DMS53 treated with DMSO at 0.1 percent for 48 hours (cell line): ENCODE results near the gene ABCD3.
A peak's percentile ranks its signal among the peaks of the same experiment; 100 is the strongest.

Experiments used
- DNase-seq: peaks from one replicate; lab custom pipeline; 2025; ENCODE audit not compliant: unreplicated experiment; lab: John Stamatoyannopoulos, UW

The ABCD3 gene

DNA sequence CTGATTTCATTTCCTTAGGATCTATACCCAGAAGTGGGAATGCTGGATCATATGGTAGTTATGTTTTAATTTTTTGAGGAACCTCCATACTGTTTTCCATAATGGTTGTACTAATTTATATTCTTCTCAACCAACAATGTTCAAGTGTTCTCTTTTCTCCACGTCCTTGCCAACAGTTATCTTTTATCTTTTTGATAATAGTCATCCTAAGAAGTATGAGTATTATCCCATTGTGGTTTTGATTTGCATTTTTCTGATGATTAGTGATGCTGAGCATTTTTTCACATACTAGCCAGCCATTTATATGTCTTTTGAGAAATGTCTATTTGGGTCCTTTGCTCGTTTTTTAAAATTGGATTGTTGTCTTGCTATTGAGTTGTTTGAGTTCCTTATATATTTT, 38.5 kb downstream of the ABCD3 start:
- no peak for DNase-seq

DNA sequence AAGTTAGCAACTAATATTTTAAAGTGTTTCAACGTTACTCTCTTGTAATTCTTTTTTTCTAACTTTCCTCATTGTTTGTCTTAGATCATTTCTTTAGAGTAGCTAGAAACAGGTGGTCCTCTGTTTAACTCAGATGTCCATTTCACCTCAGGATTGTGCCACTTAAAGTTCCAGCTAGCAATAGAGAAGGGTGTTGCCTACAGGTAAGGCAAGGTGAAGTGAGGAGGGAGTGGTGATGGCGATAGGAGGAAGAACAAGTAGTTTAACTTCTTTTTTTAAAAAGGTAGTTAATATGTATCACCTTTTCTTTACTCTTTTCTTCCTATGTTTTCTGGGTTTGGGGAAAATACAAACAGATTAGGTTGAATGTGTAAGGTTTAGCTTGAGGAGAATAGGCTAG, 44.4 kb downstream of the ABCD3 start:
- DNase-seq, result no peak

DNA sequence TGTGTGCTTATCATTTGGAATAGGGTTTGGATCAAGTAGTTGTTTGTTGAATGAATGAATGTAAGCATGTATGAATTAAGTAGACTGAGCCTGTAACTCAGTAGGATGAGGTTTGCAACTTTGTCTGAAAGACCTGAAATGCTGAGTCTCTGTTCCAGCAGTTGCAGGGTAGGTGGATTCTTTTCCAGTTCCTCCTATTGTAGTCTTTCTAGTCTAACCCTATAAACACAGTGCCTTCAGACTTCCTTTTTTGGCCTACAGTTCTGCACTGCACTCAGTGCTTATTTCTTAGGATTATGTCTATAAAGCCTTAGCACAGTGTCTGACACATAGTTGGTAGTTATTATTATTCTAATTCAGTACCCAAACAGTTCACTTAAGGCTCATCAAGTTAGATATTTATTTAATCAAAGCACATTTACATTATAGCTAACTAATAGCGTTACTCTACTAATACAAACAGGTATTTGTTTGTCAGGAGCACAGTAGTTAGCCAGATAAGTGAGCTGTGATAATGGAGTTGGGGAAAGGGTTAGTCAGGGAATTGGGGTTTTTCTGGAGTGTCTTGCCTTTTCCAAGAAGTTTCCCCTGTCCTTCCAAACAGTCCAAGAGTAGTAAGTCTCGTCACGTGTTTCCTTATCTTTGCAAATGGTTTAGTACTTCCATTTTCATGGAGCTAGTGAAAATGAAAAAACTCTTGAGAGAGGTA, 45.0 kb downstream of the ABCD3 start:
- no peak for DNase-seq

DNA sequence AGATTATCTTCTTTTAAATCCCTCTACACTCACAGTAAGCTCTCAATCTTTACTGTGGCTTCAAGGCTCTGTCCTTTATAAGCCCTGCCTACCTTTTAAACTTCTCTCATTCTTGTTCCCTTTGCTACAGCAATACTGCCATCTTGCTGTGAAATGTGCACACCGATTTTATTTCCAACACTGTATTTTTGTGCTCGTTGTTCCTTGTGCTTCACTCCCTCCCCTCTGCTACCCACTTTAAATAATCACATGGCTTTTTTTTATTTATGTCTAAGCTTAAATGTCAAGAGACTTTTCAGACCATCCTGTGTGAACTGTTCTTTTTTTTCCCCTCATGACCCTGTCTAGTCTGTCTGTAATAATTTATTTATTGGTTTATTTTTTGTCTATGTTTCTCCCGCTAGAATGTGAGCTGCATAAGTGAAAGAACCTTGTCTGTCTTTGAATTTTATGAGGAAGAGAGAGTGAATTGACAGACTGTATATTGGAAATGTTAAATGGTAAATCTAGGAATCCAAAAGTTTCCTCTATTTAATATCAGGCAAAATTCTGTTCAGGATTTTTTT, 45.7 kb downstream of the ABCD3 start:
- DNase-seq, result peak; percentile 84

DNA sequence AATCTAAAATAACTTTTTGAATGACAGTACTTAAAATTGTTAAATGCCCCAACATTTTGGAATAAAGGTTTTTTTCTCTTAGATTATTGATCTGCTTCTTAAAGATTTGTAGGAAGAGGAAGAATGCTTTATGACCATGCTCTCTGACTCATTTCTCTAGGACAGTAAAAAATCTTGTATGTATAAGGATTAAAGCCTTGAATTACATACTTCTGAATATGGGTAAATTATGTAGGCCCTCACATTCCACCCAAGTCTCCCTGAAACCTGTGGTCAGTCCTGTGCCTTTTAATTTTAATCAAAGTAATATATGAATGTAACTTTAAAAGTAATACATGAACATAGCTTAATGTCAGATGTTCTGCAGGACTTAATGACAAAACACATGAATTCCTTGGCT, 50.5 kb downstream of the ABCD3 start:
- no peak for DNase-seq

DNA sequence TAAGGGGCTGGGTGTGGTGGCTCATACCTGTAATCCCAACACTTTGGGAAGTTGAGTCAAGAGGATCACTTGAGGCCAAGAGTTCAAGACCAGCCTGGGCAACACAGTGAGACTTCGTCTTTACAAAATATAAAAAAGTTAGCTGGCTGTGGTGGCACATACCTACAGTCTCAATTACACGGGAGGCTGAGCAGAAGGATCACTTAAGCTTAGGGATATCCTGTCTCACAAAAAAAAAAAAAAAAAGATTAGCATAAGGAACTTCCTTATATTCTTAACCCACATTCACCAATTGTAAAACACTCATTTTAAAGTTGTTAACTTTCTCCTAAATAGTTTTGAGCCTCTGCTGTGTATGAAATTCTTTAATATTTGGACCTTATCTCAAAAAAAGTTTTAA, 53.1 kb downstream of the ABCD3 start:
- no peak for DNase-seq

DNA sequence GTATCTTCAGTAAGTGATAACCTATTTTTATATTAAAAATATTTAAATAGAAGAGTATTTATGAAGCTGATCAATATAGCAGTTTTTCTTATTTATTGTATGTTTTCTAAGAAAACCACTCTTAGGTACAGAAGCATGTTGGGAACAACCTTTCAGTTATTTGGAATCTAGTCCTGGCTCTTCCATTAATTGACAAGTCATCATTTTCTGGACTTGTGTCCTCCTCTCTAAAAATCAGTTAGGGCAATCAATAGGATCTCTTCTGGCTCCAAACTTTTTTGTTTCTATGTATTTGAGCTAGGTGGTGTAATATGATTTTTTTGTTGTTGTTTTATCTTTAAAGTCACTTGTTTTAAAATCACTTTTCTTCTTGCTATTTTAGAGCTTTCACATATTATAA, 57.0 kb downstream of the ABCD3 start:
- no peak for DNase-seq

DNA sequence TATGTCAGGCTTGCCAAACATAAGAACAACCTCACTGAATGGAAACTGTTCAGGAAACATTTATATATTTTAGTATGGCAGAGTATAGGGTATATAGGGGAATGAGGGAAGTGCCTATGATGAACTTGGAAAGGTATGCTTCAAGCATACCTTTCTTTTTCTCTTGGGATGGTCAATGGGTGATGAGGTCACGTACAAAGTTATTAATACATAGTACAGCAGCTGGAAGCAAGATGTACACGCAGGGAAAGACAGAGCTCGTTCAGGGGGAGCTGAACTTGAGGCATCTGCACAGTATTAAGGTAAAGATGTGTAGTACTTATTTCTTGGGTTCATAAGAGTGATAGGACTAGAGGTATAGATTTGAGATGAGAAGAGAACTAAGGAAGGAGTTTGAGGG, 61.5 kb downstream of the ABCD3 start:
- DNase-seq, result no peak

DNA sequence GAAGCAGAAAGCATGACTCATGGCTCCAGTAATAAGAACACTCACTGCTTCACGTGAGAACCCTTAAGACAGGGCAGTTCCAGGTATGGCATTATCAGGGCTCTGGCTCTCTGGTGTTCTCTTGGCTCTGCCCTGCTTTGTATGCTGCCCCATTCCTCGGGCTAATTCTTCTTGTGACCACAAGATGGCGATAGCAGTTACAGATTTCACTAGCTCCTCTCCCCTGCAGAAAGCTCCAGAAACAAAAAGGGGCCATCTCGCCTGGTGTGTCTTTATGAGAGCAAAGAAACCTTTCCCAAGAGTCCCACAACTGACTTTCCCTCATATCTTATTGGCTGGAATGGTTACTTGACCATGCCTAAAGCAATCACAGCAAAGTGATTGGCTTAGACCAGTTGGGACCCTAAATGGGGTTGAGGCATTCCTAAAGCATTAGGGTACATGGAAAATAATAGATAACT, 63.3 kb downstream of the ABCD3 start:
- peak; percentile 95 for DNase-seq

DNA sequence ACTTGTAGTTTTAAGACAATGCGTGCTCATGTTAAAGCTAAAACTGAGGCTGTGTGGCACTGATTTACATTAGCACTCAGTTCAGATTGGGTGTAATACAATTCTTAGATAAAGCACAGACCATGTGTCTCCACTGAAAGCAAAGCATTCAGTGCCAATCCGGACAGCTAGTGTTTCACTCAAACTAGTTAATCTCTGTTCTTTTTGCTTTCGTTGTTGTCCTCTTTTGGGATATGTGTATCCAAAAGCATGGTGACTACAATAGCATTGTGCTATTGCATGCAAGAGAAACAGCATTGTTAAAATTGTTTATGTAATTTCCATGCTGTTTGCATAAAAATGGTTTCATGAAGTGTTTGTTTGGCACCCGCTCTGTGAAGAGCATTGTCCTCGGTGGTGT, 68.8 kb downstream of the ABCD3 start:
- no peak for DNase-seq

DNA sequence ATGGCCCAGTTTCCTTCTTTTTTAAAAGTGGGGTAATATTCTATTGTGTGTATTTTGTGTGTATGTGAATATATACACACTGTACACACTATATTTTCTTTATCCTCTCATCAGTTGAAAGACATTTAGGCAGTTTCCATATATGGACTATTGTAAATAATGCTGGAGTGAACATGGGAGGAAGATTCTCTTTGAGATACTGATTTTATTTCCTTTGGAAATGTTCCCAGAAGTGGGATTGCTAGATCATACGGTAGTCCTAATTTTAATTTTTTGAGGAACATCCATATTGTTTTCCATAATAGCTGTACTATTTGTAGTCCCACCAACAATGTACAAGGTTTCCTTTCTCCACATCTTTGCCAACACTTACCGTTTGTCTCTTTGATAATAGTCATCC, 72.4 kb downstream of the ABCD3 start:
- DNase-seq, result no peak

DNA sequence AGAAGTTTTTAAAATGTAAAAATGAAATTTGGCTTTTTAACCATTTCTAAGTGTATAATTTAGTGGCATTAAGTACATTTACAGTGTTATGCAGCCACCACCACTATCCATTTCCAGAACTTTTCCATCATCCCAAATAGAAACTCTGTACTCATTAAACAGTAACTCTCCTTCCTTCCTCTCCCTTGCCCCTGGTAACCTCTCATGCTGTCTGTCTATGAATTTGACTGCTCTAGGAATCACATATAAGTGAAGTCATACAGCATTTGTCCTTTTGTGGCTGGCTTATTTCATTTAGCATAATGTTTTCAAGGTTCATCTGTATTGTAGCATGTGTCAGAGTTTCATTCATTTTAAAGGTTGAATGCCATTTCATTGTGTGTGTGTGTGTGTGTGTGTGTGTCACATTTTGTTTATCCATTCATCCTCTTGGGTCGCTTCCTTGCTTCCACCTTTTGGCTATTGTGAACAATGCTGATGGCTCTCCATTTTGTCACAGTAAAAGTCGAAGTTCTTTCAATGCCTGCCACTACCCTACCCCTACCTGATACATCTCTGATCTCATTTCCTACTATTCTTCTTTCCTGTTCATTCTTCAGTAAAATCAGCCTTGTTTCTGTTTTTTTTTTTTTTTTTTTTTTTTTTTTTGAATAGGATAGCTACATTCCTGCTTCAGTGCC, 78.0 kb downstream of the ABCD3 start:
- no peak for DNase-seq

DNA sequence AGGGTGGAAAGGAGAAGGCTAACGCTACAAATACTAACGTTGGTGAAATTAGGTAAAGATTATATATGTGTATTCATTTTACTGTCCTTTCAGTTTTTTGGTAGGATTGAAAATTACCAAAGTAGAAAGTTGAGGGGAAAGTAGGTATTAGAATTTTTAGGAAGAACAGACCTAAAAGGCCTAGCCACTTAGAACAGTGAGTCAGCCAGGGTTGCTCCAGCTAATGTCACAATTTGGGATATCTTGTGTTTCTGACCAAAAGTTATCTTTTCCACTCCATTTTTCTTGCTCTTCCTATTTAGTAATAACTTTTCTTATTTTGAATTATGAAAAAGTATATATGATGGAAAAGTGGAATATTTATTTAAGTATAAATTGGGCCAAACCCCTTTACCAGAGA, 83.2 kb downstream of the ABCD3 start:
- no peak for DNase-seq

DNA sequence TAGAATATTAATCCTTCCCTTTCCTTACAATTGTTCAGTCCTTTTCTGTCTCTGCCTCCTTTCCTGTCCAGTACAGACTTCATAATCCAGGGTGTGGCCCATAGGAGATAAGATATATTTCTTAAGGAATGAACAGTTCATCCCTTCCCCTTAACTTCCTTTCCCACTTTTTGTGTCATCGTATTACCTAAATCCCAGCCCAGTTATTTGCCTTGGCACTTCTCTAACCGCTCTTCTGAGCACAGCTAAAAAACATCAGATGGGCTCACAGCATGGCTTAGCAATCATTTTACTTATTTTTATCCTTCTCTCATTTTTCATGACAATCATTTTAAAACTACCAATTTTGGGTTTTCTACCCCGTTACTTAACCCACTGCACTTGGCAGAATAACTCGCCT, 83.7 kb downstream of the ABCD3 start:
- DNase-seq, result no peak

DNA sequence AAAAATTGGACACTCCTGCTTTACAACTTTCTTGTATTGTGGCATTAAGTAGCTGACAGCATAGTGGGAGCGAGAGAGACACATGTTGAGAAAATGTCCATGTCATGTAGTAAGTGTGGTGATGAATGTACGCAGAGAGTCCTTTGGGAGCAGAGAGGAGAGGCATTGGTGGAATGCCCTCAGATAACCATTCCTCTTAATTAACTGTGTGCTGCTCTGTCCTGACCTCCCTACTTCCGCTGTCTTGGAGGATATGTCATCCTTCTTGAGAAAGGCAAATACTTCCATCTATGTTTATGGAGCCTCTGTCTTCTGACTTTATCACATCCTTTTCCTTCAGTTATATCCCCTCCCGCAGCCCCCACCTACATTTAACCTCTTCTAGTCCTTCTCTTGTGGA, 85.0 kb downstream of the ABCD3 start:
- no peak for DNase-seq

DNA sequence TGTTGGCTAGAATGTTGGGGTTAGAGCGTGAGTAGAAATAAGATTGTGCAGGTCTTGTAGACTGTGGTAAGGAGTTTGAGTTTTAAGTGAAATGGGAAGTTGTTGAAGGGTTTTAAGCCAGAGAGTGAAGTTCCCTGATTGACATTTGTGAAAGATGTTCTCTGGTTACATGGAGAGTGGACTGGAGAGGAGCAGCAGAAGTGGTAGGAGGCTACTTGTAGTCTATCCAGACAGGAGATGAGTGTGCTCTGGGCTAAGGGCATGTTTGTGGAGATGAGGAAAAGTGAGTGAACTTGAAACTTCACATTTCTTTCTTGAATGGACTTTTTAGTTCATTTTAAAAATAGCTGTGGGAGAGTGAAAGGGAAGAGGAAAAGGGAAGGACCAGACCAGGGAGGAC, 86.4 kb downstream of the ABCD3 start:
- DNase-seq, result no peak

DNA sequence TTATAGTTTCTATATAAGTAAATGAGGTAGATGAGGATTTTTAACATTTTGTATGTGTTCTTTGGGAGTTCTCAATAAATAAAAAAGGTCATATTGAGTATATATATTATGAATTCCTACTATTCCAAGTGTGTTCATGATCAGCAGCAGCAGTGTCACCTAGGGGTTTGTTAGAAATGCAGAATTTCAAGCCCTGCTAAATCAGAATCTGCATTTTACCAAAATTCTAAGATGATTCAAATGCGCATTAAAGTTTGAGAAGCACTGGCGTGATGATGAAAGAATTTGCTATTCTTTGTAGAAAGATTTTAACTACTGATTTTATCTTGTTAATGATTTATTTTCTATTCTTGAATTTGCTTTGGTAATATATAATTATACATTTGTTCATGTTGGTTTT, 94.6 kb downstream of the ABCD3 start:
- no peak for DNase-seq

DNA sequence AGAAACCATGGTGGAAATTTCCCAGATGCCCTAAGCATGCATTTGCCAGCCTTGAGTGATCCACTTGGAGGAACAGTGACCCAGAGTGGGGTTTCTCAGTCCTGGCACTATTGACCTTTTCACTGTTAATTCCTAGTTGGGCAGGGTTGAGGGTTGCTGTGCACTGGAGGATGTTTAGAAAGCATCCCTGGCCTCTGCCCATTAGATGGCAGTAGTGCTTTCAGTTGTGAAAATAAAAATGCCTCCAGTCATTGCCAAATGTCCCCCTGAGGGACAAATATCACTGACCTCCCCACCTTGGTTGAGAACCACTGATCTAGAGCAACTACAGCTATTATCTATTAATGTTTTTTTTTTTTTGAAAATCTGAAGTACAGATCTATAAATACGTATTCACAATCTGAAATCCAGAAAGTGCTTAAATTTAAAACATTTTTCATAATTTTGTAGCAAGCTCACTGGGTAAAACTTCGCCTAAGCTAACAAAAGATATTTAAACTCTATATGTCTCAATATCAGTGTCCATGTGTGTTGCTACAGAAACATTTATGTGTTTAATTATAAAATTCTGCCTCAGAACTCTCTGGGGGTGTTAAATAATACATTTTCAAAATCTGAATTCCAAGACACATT, 96.0 kb downstream of the ABCD3 start:
- DNase-seq, result peak; percentile 48

DNA sequence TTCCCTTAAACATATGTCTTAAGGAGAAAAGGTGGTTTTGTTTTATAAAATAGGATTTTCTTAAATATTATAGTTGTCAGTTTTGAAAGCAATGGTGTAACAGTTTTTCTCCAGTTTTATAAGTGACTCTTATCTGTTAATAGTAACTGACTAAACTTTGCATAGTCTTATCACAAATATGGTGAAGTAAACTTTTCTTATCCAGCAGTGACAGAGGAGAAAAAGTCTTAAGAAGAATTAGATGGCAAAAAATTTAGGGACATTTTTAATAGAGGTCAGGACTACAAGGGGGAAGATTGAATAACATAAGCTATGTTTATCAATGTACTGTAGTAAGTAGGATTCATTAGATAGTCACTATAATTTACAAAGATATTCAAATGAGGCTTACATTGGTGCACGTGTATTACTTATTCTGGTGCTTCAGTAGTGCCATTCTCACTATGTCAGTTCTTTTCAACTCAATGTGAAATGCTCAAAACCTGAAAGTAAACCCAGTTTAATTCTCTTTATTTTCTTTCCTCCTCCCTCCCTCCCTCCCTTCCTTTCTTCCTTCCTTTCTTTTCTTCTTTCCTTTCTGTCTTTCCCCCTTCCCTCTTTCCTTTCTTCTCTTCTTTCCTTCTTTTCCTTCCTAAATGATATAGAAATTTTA, 97.2 kb downstream of the ABCD3 start:
- no peak for DNase-seq

DNA sequence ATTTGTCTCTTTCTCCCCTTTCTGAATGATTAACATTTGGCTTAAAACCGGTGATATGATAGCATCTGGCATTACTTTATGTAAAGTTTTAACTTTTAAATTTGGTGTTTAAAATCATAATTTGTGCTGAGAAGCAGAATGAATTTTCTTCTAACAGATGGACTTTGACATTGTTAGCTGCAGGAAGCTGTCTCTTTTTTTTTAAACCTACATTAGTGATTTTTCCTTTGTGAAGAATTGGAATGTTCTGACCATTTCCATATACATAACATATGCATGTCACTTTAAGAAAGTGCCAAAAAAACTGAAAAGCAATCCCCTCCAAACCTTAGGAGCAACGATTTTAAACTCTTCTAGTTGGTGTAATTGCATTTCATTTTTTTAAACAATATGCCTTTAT, 101.2 kb downstream of the ABCD3 start:
- DNase-seq, result no peak

DNA sequence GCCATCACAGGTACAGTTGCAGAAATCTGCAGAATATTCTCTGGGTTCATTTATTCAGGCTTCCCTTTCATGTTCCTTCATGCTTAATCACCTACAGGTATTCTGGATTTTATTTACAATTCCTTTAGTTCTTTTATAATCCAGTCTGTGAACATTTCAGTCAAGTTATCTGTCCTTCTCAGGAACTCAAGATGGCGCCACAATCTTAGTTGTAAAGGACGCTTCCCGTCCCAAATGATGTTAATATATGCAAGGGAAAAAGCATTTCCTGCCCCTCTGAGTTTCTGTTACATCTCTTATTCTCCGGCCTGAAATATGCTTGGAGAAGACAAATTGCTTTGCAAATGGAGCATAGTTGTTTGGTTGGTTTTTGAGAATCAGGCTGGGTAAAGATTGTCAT, 104.1 kb downstream of the ABCD3 start:
- DNase-seq, result peak; percentile 41

DNA sequence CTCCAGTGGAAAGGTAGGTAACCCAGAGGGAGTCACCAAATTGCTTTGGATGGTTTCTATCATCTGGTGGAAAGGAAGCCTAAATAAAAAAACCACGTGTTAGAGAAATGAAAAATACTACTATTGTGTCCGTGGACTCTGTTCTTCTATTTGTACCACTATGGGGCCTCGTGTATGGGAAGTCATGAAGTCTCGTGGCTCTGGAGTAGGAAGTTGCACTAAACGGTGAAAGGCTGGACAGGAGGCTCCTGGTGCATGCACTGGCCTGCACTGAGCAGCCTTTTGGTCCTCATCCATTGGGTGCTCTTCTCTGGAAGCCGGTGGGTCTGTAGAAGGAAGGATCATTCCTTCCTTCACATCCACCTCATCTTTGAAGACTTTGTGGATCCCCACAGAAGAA, 106.3 kb downstream of the ABCD3 start:
- no peak for DNase-seq
